Body of pancreas (tissue), 4 donors: ENCODE results near the gene CHSY3.

Experiments
- POLR2A ChIP-seq, 3 donors: fragments of 450-650 bp; IDR thresholded peaks; one replicate each; pipeline ENCODE4 v1.6.1; 2016; ENCODE audit warnings: antibody characterized with exemption in 3 of 3, mild to moderate bottlenecking in 2 of 3
- TF ChIP-seq, protein P1 (sequence below), 7 experiments: fragments of 450-650 bp in 4 of 7; fragments of 200-600 bp in 3 of 7; sonication (generic) in 3 of 7; IDR thresholded peaks; one replicate each; pipeline ENCODE4 v1.5.1; 2016 to 2019; ENCODE audit warnings: antibody characterized with exemption in 7 of 7

DNA sequence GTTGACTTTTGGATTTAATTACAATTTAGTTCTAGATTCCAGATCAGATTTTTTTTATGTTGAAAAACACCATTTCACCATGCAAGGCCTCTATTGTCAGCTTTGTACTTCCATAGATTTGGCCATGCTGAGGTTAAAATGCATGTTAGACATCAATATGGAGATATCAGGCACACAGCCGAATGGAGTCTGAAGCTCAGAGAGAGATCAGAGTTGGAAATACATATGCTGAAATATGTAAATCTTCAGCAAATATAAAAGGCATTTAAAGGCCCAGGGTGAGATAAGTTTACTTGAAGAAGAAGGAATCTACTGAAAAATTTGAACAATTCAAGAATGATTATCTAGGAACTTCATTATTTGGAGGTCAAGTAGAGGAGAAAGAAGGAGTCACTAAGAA is 139.6 kb downstream of the CHSY3 start:
- TF ChIP-seq, protein P1, sequence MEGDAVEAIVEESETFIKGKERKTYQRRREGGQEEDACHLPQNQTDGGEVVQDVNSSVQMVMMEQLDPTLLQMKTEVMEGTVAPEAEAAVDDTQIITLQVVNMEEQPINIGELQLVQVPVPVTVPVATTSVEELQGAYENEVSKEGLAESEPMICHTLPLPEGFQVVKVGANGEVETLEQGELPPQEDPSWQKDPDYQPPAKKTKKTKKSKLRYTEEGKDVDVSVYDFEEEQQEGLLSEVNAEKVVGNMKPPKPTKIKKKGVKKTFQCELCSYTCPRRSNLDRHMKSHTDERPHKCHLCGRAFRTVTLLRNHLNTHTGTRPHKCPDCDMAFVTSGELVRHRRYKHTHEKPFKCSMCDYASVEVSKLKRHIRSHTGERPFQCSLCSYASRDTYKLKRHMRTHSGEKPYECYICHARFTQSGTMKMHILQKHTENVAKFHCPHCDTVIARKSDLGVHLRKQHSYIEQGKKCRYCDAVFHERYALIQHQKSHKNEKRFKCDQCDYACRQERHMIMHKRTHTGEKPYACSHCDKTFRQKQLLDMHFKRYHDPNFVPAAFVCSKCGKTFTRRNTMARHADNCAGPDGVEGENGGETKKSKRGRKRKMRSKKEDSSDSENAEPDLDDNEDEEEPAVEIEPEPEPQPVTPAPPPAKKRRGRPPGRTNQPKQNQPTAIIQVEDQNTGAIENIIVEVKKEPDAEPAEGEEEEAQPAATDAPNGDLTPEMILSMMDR (IDR thresholded peaks at IDR 0.05), result no peak
- no peak for TF ChIP-seq POLR2A (IDR thresholded peaks at IDR 0.05)
